Hematopoietic multipotent progenitor cell treated with erythropoietin and hydrocortisone succinate and interleukin-3 and kit ligand, for 17 days (in vitro differentiated cells): ENCODE measurements around the gene SLC44A2.

Experiments used
- DNase-seq: peaks from one replicate; pipeline ENCODE4 v3.0.0-alpha.2; 2015; ENCODE audit warnings: low spot score

SLC44A2 gene

GRCh38 chr19:10682397-10683063 lies 57.2 kb downstream of the SLC44A2 start:
- no peak for DNase-seq

- DNase-seq, result no peak
These were observed 57.7 kb downstream of the SLC44A2 start for GRCh38 chr19:10683064-10683426.

GRCh38 chr19:10683582-10683981 lies 58.2 kb downstream of the SLC44A2 start:
- no peak for DNase-seq

GRCh38 chr19:10685210-10685609 lies 59.9 kb downstream of the SLC44A2 start:
- DNase-seq, result no peak

- DNase-seq, result no peak
These were observed 60.8 kb downstream of the SLC44A2 start for GRCh38 chr19:10686193-10686592.

- DNase-seq, result no peak
These were observed 61.5 kb downstream of the SLC44A2 start for GRCh38 chr19:10686661-10687517.

- DNase-seq, result no peak
These were observed 62.4 kb downstream of the SLC44A2 start for GRCh38 chr19:10687518-10688288.

GRCh38 chr19:10688545-10689280 lies 63.4 kb downstream of the SLC44A2 start:
- no peak for DNase-seq

GRCh38 chr19:10690341-10690781 lies 65.0 kb downstream of the SLC44A2 start:
- no peak for DNase-seq

GRCh38 chr19:10691178-10691881 lies 66.0 kb downstream of the SLC44A2 start:
- no peak for DNase-seq

GRCh38 chr19:10691883-10692282 lies 66.5 kb downstream of the SLC44A2 start:
- no peak for DNase-seq

- no peak for DNase-seq
These were observed 67.4 kb downstream of the SLC44A2 start for GRCh38 chr19:10692673-10693264.
